ENCODE data around the gene RNF183. TPM values are rescaled to one million over a fixed set of nuclear protein-coding genes. Genes with fewer than 3 reads are reported as not detected.

RNF183 gene
- total RNA-seq, 4 donors from 2014 or later, result 1.1 to 1.5 TPM; not detected in 2

GRCh38 chr9:113289091-113289490 is 14.1 kb downstream of the RNF183 start:
- no peak for TF ChIP-seq POLR2A (IDR thresholded peaks at IDR 0.05)
- TF ChIP-seq, protein P1, sequence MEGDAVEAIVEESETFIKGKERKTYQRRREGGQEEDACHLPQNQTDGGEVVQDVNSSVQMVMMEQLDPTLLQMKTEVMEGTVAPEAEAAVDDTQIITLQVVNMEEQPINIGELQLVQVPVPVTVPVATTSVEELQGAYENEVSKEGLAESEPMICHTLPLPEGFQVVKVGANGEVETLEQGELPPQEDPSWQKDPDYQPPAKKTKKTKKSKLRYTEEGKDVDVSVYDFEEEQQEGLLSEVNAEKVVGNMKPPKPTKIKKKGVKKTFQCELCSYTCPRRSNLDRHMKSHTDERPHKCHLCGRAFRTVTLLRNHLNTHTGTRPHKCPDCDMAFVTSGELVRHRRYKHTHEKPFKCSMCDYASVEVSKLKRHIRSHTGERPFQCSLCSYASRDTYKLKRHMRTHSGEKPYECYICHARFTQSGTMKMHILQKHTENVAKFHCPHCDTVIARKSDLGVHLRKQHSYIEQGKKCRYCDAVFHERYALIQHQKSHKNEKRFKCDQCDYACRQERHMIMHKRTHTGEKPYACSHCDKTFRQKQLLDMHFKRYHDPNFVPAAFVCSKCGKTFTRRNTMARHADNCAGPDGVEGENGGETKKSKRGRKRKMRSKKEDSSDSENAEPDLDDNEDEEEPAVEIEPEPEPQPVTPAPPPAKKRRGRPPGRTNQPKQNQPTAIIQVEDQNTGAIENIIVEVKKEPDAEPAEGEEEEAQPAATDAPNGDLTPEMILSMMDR (IDR thresholded peaks at IDR 0.05), result no peak
- no peak overlapping the region for H3K4me3 ChIP-seq (ENCODE audit: low read depth, poor library complexity, severe bottlenecking)
- intact Hi-C loops (cut with DNase I; ENCODE audit: low total_unique reads), result no loop called here
- WGBS, 2 donors, result 100% methylated on average over 2 of the region's 2 CpGs
- DNase-seq (ENCODE audit: low spot score in 2 of 2), result no peak

- no peak overlapping the region for H3K4me3 ChIP-seq (ENCODE audit: low read depth, poor library complexity, severe bottlenecking)
- DNase-seq (ENCODE audit: low spot score in 2 of 2), result no peak
- whole genome bisulfite sequencing, 2 donors, result 94 to 96% methylated on average over 4 of the region's 4 CpGs
- TF ChIP-seq, protein P1 (IDR thresholded peaks at IDR 0.05), result no peak
- no peak for TF ChIP-seq POLR2A (IDR thresholded peaks at IDR 0.05)
- intact Hi-C loops (cut with DNase I; ENCODE audit: low total_unique reads), result no loop called here
Measured at GRCh38 chr9:113281356-113281755, 21.8 kb downstream of the RNF183 start.

- no peak for TF ChIP-seq POLR2A (IDR thresholded peaks at IDR 0.05)
- TF ChIP-seq, protein P1 (IDR thresholded peaks at IDR 0.05), result no peak
- no peak for DNase-seq (ENCODE audit: low spot score in 2 of 2)
- 78 to 82% methylated on average over 4 of the region's 4 CpGs for WGBS, 2 donors
- H3K4me3 ChIP-seq (ENCODE audit: low read depth, poor library complexity, severe bottlenecking), result no peak overlapping the region
- intact Hi-C loops (cut with DNase I; ENCODE audit: low total_unique reads), result no loop called here
Measured at GRCh38 chr9:113278840-113279239, 24.3 kb downstream of the RNF183 start.

DNA sequence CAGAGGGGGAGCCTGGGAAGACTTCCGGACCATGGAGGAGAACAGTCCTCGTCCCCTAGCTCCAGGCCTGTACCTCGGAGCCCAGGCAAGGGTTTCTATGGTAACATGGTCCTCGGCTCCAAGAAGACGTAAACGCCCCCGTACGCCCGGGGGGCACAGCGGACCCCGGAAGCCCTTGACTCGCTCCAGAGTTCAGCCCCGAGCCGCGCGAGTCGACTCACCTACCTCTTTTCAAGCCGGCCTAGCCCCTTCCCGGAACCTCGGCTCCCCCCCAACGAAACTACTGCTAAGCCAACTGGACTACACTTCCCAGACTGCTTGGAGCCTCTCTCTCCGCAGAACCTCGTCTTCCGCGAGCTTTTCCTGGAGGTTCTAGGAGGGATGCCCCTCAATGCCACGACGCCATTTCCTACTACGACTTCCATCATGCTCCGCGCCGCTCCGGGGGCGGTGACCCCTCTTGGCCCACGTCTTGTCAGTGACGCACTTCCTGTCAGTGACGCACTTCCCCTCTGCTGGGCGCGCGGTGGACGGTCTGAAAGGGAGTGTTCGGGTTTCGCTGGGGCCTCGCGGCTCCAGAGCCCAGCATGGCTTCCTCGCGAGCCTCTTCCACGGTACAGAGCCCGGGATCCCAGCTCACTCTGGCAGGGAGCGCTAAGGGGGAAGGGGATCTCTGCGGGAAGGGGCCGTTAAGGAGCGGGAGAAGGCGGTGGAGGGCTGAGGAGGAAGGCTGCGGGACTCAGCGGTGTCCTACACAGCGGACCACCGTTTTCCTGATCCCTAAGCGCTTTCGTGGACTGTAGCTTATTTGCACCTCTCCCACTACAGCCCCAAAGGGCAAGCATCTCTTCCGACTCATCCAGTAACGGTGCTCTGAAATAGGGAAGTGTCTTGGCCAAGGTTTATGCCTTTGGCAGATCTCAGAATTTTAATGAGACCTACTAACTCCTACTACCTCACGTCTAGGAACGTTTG is 27.7 kb downstream of the RNF183 start, which contains the start of the genes CDC26 and PRPF4:
Gene CDC26, minus strand, starts transcription at position 416 of the 975 bp plus-strand sequence. CDS start 3,065 bp downstream, outside the sequence.
Gene PRPF4, plus strand, starts transcription at position 502 of the 975 bp plus-strand sequence. Its CDS starts 86 bp downstream, at position 588.
- 0 to 1% methylated on average over 50 to 58 of the region's 63 CpGs for WGBS, 2 donors
- TF ChIP-seq, protein P1 (IDR thresholded peaks at IDR 0.05), result no peak
- TF ChIP-seq POLR2A (IDR thresholded peaks at IDR 0.05), result peak in 1 of 2 donors; percentile 53
- H3K4me3 ChIP-seq (ENCODE audit: low read depth, poor library complexity, severe bottlenecking), result peak within 1 kb of the TSS; percentile 62
- peak; percentile 96 to 99 for DNase-seq (ENCODE audit: low spot score in 2 of 2)
- intact Hi-C loops (cut with DNase I; ENCODE audit: low total_unique reads), result no loop called here

- peak overlapping the region; percentile 62 for H3K4me3 ChIP-seq (ENCODE audit: low read depth, poor library complexity, severe bottlenecking)
- DNase-seq (ENCODE audit: low spot score in 2 of 2), result no peak
- TF ChIP-seq, protein P1 (IDR thresholded peaks at IDR 0.05), result no peak
- no peak for TF ChIP-seq POLR2A (IDR thresholded peaks at IDR 0.05)
- intact Hi-C loops (cut with DNase I; ENCODE audit: low total_unique reads), result no loop called here
- 0 to 1% methylated on average over 15 of the region's 15 CpGs for WGBS, 2 donors
Measured at GRCh38 chr9:113274474-113275156, 28.6 kb downstream of the RNF183 start.
